NB4 (cell line): ENCODE data around the gene KIR3DL3.
"Not testable (repeated sequence)": the region's sequence is repeated elsewhere in the genome, so short reads cannot be mapped to it uniquely, and the experiment has no call there.

Experiments
- TF ChIP-seq, protein P1 (sequence below): IDR thresholded peaks from one replicate; pipeline ENCODE4 v1.5.1; 2012; ENCODE audit warnings: low read depth, low read length
- TF ChIP-seq, protein P2 (sequence below): IDR thresholded peaks from 2 replicates; pipeline ENCODE4 v1.6.1; 2011; ENCODE audit warnings: low read depth, low read length

DNA sequence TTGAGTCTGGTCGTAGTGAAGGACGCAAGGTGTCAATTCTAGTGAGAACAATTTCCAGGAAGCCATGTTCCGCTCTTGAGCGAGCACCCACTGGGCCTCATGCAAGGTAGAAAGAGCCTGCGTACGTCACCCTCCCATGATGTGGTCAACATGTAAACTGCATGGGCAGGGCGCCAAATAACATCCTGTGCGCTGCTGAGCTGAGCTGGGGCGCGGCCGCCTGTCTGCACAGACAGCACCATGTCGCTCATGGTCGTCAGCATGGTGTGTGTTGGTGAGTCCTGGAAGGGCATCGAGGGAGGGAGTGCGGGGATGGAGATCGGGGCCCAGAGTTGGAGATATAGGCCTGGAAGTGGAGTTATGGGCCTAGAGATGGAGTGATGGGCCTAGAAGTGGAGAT, 14.1 kb downstream of the KIR3DL3 start, which contains the start of gene KIR2DL3:
- TF ChIP-seq, protein P1, sequence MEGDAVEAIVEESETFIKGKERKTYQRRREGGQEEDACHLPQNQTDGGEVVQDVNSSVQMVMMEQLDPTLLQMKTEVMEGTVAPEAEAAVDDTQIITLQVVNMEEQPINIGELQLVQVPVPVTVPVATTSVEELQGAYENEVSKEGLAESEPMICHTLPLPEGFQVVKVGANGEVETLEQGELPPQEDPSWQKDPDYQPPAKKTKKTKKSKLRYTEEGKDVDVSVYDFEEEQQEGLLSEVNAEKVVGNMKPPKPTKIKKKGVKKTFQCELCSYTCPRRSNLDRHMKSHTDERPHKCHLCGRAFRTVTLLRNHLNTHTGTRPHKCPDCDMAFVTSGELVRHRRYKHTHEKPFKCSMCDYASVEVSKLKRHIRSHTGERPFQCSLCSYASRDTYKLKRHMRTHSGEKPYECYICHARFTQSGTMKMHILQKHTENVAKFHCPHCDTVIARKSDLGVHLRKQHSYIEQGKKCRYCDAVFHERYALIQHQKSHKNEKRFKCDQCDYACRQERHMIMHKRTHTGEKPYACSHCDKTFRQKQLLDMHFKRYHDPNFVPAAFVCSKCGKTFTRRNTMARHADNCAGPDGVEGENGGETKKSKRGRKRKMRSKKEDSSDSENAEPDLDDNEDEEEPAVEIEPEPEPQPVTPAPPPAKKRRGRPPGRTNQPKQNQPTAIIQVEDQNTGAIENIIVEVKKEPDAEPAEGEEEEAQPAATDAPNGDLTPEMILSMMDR: not testable (repeated sequence)
- TF ChIP-seq, protein P2, sequence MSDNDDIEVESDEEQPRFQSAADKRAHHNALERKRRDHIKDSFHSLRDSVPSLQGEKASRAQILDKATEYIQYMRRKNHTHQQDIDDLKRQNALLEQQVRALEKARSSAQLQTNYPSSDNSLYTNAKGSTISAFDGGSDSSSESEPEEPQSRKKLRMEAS: not testable (repeated sequence)
